Skin epidermis (tissue), 12 donors: Measurements from ENCODE around the gene SHB.

ENCODE experiments used
- H3K27ac ChIP-seq, 21 experiments: fragments of 200-600 bp; sonication (generic) in 11 of 21; one replicate each; pipeline ENCODE4 v1.5.0; 2020; ENCODE audit warnings: mild to moderate bottlenecking in 3 of 21, inconsistent platforms in 2 of 21, moderate library complexity in 2 of 21
- H3K4me3 ChIP-seq, 7 experiments: fragments of 200-600 bp; sonication (generic) in 2 of 7; one replicate each; pipeline ENCODE4 v1.5.0; 2020; ENCODE audit warnings: inconsistent platforms in 2 of 7, mild to moderate bottlenecking in 2 of 7, moderate library complexity in 1 of 7

Gene SHB

DNA sequence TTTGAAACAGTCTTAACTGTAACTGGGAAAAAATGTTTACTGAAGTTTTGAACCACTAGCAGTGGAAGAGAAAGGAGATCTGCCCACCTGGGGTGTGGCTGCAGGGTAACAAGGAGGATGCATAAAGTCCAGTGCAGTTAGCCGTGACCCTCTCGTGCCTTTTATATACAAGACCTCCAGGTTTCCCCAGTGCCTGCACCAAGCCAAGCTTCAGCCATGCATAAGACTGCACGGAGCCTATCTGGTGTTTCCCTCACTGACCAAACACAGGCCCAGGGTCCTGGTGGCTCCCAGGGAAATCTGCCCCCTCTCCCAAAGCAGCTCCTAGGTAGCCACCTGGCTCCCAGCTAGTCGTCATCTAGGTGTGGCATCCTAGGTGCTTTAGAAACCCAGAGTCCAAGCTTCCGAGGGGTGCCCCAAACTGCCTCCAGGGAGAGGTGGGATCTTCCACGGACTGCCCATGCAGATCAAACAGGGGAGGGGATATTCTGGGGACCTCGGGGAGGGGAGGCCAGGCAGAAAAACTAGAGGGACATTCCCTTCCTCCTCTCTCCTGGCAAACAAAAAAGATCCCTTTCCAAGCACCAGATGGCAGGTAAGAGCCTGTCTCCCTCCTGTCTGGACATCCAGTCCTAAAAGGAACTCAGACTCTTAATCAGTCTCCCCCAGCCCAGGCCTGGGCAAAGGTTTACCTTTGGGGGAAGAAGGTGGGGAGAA, 2.7 kb downstream of the SHB start:
- peak overlapping the region in 17 of 21 experiments; percentile 56 to 96 (median 89) for H3K27ac ChIP-seq
- peak overlapping the region; percentile 72 to 91 (median 79) for H3K4me3 ChIP-seq

DNA sequence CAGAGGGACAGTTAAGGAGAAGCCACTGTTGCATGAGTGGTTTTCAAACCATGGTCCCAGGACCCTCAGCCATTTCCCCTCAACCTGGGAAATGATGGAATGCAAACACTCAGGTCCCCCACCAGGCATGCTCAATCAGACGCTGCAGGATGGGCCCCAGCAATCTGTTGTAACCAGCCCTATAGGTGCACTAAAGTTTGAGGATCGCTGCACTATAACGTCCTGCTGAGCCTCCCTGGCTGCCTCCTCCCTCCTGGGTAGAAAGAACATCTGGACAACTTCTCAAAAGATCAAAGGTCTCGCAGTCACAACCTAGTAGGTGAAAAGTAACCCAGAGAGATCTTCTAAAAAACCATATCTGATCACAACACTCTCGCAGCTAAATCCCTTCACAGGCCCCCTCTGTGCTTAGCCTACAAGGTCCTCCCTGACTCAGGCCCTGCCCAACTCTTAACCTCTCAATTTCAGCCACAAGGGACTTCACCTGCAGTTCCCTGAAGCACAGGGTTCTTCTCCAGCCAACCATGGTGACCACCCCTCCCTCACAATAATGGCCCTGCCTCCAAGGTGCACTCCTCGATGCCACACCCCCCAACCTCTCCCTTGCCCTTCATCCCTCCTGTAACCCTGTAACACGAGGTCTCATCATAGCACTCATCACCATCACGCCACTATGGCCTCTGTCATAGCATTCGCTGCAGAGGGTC, 3.5 kb downstream of the SHB start:
- H3K4me3 ChIP-seq = peak overlapping the region in 4 of 7 experiments; percentile 72 to 82 (median 78)
- peak overlapping the region in 1 of 21 experiments; percentile 3 for H3K27ac ChIP-seq

DNA sequence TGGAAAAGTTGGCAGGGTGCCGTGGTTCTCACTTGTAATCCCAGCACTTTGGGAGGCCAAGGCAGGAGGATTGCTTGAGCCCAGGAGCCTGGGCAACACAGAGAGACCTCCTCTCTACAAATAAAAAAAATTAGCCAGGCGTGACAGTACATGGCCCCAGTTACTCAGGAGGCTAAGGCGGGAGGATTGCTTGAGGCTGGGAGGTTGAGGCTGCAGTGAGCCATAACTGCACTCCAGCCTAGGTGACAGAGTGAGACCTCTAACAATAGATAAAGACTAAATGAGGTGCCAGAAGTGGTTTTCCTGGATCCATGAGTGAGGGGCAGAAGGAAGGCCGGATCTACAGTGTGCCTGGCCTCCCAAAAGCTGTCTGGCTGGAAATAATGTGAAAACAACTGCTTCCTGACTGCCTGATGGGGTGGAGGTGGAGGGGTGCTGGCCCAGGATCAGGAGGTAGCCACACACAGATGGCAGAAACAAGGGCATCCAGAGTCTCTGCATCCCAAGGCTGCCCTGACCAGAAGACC, 4.1 kb downstream of the SHB start:
- no peak overlapping the region for H3K4me3 ChIP-seq
- no peak overlapping the region for H3K27ac ChIP-seq

DNA sequence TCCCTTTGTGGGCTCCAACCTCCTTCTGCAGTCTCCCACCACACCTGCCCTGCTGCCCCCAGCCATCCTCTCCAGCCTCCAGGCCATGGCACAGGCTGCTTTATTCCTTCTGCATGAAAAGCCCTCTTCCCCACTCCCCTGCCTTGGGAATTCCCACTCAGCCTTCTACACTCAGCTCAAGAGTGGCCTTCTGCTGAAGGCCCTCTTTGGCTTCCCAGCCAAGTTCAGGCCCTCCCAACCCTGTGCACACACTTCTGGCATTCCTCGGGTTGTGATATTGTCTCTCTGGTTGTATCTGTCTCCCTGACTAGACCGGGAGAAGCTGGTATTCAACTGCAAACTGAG, 5.7 kb downstream of the SHB start:
- Histone ChIP-seq H3K27ac (peak overlapping the region in 1 of 21 experiments; percentile 36), H3K4me3 (no peak overlapping the region)

DNA sequence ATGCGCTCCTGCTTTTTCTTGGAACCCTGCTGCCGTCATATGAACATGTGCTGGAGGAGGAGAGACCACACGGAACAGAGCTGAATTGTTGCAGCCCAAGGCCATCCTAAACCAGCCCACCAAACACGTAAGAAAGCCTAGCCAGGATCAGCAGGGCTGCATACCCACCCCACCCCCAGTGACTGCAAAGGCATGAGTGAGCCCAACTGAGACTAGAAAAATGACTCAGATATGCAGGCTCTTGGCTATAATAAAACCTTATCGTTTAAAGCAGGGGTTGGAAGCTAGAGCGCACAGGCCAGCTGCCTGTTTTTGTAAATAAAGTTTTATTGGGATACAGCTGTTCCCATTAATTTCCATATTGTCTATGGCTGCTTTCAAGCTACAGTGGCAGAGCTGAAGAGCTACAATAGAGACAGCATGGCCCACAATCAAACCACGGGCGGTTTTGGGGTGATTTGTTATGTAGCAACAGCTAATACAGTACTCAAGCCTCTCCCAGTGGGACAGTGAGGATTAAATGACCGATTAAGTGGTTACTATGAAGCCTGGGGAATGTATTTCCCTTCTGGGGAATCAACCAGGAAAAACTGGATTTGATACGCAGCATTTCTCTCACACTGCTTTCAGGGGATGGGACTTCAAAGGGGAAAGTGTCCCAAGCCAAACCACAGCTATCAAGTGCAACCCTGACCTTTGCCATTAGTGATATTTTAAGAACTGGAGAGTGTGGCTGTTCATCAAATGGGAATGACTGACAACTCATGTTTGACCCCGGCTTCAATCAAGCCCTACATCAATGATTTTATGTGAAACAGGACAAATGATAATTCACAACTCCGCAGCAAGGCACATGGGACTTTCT, 6.3 kb downstream of the SHB start:
- Histone ChIP-seq H3K27ac (peak overlapping the region in 2 of 21 experiments; percentile 24 to 36), H3K4me3 (no peak overlapping the region)

DNA sequence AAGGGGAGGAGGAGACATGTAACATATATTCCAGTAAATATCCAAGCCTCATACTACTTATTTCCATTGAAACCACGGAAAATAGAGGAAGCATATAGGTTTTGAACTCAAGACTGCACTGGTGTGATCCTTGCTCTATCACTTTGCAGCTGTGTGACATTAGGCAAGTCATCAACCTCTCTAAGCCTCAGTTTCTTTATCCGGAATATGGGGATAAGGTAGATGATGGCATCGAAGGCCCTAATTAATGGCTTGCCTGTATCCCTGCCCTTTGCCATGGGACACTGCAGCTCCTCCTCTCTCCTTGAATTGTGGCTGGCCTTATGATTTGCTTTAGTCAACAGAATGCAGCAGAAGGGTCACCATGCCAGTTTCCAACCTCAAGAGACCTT, 6.9 kb downstream of the SHB start:
- no peak overlapping the region for H3K4me3 ChIP-seq
- no peak overlapping the region for H3K27ac ChIP-seq

DNA sequence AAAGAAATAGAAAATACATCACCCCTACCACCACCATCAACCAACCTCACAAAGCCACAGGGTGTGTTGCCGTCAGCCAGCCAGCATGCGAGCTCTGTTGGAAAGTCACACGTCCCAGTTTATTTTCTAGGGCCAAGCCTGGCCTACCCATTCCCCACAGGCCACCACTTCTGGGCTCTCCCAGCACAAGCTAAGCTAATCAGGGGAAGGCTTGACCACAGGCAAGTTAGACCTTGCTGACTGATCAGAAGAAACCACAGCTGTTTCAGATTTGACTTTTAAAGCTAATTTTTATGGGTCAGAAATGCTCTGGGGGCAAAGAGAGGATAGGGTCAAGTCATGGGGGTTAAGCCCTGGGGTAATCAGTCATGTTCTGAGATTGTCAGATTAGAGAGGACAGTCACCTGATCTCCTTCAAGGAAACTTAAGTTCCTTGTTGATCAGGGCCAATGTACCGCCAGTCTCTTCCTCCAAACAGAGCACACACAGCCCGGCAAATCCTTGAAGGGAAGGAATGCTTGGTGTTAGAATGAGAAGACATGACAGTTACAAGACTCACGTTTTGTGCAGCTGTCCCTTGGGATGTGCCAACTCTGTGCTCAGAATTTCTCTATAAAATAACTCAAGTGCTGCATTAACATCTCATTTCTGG, 7.6 kb downstream of the SHB start:
- Histone ChIP-seq H3K27ac (no peak overlapping the region), H3K4me3 (no peak overlapping the region)

DNA sequence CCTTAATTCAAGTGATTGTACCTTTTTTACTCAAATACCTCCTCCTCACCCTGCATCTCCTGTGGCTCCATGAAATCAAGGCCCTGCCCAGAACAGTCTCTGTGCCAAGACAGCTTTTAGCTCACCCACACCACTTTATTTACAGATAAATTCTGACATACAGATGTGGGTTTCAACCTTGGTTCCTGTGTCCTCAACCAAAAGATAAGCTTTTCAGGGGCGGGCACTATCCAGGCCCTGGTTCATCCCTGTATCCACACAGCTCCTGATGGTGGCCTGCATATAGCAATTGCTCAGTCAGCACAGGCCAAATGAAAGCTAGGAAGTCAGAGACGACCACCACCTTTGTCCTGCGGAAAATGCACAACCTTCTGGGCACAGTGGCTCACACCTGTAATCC, 8.3 kb downstream of the SHB start:
- peak overlapping the region in 1 of 21 experiments; percentile 62 for H3K27ac ChIP-seq
- H3K4me3 ChIP-seq = no peak overlapping the region

DNA sequence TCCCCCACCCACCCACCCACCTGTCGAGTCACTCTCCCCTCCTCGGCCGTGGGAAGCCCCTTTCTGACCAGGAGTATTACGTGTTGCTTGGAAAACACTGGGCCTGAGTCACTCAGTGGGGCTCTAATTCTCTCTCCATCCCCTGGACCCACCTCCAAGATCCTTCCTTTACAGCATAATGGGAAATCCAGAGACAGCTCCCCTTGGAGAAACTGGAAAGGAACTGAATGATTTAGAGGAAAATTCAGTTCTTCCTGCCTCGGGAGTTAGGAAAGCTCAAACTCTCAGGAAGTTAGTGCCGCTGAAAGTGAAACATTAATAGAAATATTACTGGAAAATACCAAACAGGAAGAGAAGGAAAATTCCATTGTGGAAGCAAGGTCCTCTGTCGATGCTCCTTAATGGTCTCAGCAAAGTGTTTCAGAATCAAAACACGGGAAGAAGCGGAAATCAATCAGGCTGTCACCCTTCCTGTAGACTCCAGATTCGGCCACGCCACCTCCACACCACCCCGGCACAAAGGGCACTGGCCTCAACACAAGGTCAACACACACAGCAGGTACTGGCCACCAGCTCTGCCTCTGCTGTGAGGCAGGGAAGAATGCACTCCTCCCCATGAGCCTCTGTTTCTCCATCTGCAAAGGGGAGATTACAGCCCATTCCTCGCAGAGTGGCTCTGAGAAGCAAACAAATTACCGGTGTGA, 9.6 kb downstream of the SHB start:
- Histone ChIP-seq H3K27ac (peak overlapping the region in 4 of 21 experiments; percentile 0 to 62 (median 34)), H3K4me3 (no peak overlapping the region)

DNA sequence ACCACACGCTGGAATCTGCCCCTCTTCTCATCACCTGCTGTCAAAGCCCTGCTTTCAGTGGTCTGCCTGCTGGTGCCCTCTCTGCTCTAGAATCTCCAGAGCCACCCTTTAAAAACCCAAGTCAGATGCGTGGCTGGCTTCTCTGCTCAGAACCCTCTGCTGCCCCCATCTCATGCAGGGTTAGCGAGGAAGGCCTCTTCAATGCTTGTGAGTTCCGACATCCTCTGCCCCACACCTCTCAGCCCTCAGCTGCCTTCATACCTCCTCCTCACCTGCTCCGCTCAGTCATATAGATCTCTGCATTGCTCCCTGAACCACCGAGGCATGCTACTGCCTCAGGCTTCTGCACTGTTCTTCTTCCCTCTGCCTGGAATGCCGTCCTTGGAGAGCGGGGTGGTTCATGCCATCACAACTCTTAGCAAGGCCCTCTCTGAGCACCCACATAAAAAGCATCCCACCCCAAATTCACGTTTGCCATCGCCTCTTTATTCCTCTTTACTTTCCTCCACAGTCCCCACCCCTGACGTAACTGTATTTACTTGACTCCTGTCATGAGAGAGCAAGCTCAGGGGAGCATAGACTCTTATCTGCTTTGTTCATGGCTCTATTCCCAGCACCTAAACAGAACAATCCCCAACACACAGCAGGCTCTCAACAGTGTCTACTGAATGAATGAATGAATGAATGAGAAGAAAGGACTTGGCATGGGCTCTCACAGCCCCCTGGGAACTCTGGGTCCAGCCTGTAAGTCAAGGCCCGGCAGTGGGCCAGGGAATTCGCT, 10.4 kb downstream of the SHB start:
- H3K4me3 ChIP-seq = no peak overlapping the region

DNA sequence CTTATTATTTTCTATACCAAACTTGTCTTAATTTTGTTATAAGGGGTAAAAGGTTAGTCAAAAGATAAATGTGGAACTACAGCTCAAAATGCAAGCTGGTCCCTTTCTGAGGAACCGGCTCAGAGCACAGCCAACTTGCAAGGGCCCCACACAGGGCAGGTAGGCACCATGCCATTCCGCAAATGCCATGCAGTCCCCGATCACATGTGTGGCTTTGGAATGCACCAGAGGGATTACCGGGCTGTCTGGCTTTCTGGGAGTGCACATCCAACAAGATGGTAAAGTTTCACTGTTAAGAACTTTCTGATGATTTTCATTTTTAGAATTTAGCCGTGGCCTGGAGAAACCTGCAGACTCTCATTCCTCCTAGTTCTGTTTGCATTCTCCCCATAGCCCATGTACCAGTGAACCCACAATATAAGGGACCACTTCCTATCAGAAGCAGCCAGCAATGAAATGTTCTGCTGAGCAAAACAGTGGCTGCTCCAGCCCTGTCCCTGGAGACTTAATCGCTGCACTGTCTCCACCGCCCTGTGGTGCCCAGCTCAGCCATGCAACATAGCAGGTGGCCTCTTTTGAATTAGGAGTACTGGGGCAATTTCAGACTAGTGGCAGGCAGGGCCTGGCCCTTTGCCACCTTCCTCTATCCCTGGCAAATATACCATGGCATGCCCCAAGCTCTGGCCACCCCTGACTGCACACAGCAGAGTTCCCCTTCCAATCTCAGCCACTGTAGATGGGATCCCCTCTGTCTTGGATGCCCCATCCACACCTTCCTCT, 11.4 kb downstream of the SHB start:
- H3K27ac ChIP-seq = peak overlapping the region in 1 of 21 experiments; percentile 42
- no peak overlapping the region for H3K4me3 ChIP-seq

More for the DNA sequence above, 10.4 kb downstream of the SHB start:
- H3K27ac ChIP-seq = peak overlapping the region in 4 of 21 experiments; percentile 0 to 42 (median 34)

DNA sequence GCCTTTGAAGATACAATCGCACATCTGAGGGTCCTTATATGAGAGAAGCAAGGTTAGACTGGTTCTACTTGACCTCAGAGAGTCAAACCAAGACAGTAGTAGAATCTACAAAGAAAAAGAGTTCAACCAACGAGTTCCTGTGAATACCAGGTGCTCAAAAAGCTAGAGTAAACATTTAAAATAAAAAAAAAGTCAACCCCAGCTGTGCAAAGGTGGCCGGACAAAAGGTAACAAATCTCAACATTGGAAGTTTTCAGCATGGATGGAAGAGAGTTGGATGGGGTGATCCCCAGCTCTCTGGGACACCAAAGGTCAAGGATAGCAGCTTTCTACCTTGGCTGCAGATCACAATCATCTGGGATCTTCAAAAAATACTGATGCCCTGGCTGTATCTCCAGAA, 14.4 kb downstream of the SHB start:
- H3K4me3 ChIP-seq = no peak overlapping the region
- H3K27ac ChIP-seq = no peak overlapping the region

DNA sequence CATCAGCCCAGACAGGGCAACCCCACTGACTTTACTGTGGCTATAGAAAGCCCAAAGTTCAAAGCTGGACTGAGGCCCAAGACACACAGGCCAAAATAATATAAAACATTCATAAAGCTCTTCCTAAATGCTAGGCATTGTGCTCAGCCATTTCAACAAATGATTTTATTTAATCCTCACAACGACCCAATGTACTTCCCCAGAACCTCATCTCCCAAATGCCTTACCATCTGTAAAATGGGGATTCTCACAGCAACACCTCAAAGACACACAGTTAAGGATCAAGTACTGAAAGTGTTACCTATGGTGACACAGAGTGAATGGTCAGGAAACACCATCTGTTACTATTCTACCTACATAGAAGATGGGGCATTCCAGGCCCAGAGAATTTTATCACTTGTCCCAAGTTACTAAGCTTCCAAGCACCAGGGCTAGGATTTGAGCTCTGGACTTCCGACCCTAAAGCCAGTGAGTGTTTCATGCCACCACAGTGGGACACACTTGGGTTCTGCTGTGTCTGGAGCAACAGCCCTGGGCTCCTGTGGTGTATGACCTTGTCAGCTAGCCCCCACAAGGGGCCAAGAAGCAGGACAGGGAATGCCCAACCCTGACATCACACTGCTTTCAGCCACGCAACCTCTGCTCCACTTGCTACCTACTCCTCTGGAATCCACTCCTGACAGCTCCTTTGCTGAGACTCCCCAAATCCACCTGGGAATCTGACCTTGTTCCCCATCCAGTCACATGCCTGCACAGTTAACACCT, 15.1 kb downstream of the SHB start:
- Histone ChIP-seq H3K27ac (no peak overlapping the region), H3K4me3 (no peak overlapping the region)

DNA sequence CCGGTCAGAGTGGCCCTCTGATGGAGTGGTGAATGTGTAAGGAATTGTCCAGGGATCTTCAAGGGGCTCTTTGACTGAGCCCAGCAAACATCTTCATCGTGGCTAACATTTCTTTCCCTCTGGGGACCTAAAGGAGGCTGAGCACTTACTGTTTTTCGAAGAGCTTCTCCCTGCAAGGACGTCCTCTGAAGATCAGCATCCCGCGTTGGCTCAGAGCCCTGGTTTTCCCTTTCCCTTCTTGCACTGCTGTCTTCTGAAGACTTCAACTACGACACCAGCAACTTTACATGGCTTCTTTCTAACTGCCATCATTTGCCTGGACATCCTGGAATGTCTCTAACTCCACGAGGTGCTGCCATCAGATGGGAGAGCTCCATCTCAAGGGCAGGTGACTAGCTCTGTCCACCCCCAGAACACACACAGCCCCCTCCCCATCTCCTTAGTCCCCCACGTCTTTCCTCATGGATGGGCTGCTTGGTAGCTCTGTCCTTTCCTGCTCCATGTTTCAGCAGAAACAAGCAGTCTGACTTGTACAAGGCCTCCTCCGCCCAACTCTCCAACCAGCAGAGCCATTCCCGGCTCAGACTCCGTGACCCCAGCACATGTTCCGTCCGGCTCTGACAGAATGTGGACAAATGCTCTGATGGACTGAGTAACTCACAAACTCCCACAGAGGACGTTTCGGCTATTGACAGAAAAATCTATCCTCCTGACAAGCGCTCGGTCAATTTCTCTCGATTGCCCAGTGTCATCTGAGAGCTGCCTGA, 17.1 kb downstream of the SHB start:
- H3K4me3 ChIP-seq = no peak overlapping the region

DNA sequence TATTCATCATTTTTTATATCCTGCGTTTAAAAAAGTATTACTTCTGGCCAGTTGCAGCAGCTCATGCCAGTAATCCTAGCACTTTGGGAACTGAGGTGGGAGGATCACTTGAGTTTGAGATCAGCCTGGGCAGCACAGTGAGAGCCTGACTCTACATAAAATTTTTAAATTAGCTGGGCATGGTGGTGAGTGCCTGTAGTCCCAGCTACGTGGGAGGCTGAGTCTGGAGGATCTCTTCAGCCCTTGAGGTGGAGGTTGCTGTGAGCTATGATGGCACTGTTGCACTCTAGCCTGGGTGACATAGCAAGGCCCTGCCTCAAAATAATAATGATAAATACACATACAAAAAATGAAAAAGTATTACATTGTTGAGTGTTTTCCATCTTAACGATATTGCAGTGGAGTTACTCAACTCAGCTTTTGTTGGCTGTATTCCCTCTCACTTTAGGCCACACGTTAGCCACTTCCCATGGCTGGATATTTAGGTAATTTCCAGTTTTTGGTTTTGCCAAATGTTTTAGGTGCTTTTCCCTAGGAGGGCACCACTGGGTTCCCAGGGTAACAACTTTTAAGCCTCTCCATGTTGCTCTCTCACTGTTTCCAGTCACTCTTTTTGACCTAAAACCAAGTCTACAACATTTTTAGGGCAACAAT, 20.6 kb downstream of the SHB start:
- H3K4me3 ChIP-seq = no peak overlapping the region
- H3K27ac ChIP-seq = peak overlapping the region in 17 of 21 experiments; percentile 2 to 84 (median 63)

More for the DNA sequence above, 17.1 kb downstream of the SHB start:
- H3K27ac ChIP-seq = peak overlapping the region in 2 of 21 experiments; percentile 14 to 17
